ENCODE data around the gene P2RY6.

P2RY6 gene

GRCh38 chr11:73307323-73308002 lies 35.3 kb downstream of the P2RY6 start:
- peak overlapping the region; percentile 61 for H3K4me3 ChIP-seq (ENCODE audit: low read depth, low read length)
- peak; percentile 87 for TF ChIP-seq CTCF (IDR thresholded peaks at IDR 0.05; ENCODE audit: control insufficient read depth, extremely low read depth, insufficient read depth)
- DNase-seq (ENCODE audit: low read depth), result peak; percentile 91

GRCh38 chr11:73308003-73308960 lies 36.1 kb downstream of the P2RY6 start, which contains the start of gene ARHGEF17:
Gene ARHGEF17 (plus strand): TSS chr11:73308276. CDS start chr11:73308639, 363 bp downstream.
- no peak for DNase-seq (ENCODE audit: low read depth)
- peak within 1 kb of the TSS; percentile 61 for H3K4me3 ChIP-seq (ENCODE audit: low read depth, low read length)
- no peak for TF ChIP-seq CTCF (IDR thresholded peaks at IDR 0.05; ENCODE audit: control insufficient read depth, extremely low read depth, insufficient read depth)

DNA sequence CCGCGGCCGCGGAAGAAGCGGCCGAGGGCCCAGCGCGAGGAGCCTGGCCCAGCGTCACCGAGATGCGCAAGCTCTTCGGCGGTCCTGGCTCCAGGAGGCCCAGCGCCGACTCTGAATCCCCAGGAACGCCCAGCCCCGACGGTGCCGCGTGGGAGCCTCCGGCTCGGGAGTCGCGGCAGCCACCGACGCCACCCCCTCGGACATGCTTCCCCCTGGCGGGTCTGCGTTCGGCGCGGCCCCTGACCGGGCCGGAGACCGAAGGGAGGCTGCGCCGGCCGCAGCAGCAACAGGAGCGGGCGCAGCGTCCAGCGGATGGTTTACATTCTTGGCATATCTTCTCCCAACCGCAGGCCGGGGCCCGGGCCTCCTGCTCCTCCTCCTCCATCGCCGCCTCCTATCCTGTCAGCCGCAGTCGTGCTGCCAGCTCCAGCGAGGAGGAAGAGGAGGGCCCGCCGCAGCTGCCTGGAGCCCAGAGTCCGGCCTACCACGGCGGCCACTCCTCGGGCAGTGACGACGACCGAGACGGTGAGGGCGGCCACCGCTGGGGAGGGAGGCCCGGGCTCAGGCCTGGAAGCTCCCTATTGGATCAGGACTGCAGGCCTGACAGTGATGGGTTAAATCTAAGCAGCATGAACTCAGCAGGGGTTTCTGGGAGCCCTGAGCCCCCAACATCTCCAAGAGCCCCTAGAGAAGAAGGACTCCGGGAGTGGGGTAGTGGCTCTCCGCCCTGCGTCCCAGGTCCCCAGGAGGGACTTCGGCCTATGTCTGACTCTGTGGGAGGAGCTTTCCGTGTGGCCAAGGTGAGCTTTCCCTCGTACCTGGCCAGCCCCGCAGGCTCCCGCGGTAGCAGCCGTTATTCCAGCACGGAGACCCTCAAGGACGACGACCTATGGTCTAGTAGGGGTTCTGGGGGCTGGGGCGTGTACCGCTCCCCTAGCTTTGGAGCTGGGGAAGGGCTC lies 37.1 kb downstream of the P2RY6 start:
- H3K4me3 ChIP-seq (ENCODE audit: low read depth, low read length), result no peak overlapping the region
- no peak for DNase-seq (ENCODE audit: low read depth)

GRCh38 chr11:73310076-73310475 lies 37.9 kb downstream of the P2RY6 start:
- DNase-seq (ENCODE audit: low read depth), result no peak
- TF ChIP-seq CTCF (IDR thresholded peaks at IDR 0.05; ENCODE audit: control insufficient read depth, extremely low read depth, insufficient read depth), result no peak
- no peak overlapping the region for H3K4me3 ChIP-seq (ENCODE audit: low read depth, low read length)

More for the DNA sequence above, 37.1 kb downstream of the P2RY6 start:
- no peak for TF ChIP-seq CTCF (IDR thresholded peaks at IDR 0.05; ENCODE audit: control insufficient read depth, extremely low read depth, insufficient read depth)

- TF ChIP-seq CTCF (IDR thresholded peaks at IDR 0.05; ENCODE audit: control insufficient read depth, extremely low read depth, insufficient read depth), result no peak
- DNase-seq (ENCODE audit: low read depth), result no peak
- no peak overlapping the region for H3K4me3 ChIP-seq (ENCODE audit: low read depth, low read length)
Observed at GRCh38 chr11:73310661-73311393, 38.7 kb downstream of the P2RY6 start.
